DMS 273 (cell line): ENCODE measurements around the gene POLR3A.

Source experiments
- DNase-seq: peaks from one replicate; lab custom pipeline; 2025; ENCODE audit not compliant: unreplicated experiment; lab: John Stamatoyannopoulos, UW

POLR3A gene

DNA sequence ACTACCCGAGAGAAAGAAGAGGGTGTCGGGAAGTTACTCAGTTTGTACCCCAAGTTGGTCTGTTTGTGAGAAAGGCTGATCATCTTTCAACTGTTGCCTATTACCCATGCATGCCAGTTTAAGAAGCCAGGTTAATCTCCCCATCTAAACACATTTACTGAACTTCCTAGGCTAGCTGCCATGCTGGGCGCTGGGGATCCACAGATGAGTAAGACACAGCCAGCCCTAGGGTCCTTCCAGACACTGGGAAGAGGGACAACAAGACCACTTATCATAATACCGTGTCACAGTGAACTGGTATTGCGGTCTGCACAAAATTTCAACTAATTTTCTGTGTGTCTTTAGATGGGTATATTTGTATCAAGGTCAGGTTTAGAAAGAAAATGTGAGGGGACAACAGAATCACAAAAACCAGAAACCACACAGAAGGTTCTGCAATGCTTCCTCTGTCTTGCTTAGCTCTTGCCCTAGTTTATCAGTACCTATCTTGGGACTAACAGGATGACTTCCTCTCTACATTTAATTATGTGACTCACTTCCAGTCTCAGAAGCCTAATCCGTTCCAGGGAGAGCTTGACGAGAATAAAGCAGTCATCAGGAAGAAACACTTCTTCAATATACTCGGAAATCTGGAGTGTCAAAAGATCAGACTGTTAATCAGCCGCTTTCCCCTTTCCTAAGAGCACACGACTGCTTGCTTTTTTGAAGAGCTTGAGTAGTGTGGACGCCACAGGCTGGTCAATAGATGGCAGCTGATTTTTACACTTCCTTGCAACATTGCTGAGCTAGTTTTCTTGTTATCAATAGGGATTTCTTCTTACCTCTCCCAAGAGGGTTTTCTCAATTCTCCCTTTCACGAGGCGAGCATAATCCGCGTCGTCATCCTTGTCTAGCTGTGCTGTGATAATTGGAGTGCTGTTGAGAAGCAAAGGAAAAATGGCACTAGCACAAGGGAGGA, 45.7 kb downstream of the POLR3A start:
- DNase-seq, result no peak

DNA sequence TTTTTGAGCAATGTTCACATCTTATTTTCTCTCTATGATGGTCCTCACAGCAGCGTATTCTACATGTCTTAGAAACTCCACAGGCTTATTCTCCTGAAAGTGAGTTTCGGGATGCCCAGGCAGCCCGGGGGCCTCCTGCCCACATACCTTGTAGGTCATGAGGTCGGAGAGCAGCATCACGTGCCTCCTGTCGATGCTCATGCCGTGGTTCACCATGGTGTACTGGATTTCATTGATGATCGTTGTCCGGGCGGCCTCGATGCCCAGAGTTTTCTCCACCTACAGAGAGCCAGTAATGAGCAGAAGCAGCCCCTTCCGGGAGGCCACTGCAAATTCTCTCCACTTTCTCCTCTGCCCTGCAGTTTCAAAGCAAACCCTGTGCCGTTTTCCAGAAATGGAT, 48.0 kb downstream of the POLR3A start:
- no peak for DNase-seq

DNA sequence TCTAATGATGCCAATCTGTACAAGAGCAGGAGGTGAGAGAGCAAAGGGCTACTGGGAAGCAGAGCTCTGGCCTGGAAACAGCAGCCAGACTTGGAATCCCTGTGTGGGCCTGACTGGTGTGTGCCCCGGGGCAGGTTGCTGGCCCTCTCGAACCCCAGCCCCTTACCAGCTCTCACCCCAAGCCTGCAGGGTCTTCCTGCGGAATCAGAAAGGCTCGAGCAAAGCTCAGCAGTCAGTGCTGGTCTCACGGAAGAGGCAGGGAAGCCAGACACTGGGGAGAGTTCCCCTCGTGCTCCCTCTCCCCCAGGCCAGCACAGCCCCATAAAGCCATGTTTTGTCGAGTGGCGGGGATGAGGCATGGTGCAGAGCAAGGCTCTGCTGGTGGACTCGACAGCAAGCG, 50.1 kb downstream of the POLR3A start:
- DNase-seq, result no peak

DNA sequence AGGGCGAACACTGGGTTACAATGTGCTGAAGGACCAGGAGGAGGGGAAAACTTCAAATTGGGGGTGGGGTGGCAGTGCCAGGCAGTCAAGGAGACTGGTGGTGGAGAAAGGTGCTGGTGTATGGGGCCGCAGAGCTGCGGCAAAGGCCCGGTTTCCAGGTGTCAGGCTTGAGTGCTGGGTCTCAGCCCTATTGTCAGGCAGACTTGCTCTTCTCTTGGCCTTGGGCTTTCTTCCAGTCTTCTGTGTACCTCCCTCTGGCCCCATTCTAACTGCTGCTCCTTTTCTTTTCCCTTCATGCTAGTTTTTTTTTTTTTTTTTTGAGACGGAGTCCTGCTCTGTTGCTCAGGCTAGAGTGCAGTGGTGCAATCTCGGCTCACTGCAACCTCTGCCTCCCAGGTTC, 51.0 kb downstream of the POLR3A start:
- DNase-seq, result no peak

DNA sequence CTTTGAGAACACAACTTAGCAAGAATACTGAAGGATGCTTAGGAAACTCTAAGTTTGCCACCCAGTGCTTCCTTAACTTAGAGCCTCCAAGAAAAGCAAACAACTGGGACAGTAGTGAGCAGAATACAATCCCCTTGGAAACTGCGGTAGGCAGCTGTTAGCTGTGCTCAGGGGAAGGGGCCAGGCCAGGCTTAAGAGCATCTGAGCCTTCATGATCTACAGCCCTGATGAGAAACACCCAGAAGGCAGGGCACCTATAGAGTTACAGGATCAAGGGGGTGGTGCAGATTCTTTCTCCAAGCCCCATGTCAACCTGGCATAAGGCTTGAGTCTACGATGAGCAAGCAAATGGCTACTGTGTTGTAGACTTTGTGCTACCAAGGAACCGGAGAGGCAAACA, 51.4 kb downstream of the POLR3A start:
- DNase-seq, result no peak

DNA sequence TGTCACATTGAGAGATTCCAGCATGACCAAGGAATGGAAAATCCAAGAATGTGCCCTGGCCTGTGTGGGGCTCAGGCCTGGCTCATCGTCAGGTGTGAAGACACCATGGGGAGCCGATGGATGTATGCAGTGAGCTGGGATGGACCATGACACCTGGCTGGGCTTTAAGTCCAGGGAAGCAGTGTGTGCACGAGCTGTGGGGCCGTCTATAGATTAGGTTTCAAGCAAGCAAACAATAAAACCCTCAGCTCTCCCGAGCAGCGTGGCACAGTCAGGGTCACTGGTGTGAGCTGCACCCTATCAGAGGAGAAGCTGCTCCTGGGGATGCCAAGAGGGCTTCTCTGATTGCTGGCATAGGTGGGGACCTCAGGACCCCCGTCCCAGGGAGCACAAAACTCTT, 52.3 kb downstream of the POLR3A start:
- DNase-seq, result no peak

DNA sequence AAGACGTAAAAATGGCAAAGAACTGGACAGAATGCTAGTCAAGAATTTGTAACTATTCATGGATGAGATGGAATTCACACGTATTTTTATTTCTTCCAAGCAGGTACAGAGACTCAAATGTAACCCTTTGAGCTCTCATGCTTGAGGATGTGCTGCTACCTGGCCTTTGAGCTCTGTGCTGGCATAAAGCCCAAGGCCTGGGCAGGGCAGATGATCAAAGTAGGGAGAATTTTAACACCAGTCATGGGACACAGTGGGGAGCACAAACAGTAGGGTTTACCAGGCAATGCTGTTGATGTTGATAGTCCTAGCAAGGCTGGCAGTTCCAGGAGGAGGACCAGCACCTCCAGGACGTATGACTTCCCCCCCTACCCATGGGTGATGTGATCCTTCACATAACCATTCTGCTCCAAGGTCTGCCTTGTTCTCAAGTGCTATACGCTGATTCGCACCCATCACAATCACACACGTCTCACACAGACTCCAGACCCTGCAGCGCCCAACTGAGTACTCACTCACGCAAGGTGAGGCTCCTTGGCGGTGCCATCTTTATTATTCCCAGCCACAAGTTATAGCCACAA, 54.1 kb downstream of the POLR3A start:
- DNase-seq, result peak; percentile 4

DNA sequence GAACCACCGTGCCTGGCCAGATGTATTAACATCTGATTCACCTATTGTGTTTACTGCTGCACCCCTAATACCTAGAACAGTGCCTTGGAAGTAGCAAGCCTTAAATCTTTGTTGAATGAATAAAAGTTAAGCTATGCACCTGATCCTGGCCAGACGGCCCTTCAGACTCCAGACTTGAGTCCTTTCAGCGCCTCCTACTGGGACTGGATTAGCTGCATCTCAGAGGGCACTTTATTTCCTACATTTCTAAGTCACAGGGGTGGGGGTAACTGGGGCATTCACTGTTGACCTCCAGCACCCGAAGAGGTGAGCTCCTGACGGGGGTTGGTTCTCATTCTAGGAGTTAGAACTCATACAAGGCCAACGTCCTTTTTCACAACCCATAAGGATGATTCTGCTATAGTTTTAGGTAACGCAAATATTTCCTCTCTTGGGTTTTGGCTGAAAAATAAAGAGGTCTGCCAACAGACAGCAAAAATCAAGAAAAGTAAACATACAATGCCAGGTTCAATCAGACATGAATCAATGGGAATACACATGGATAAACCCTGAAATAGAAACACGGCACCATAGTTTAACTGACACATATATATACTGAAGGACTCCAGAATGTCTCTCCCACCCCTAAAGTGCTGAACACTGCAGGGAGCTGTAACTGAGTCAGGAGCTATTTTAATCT, 54.8 kb downstream of the POLR3A start:
- DNase-seq, result peak; percentile 65

DNA sequence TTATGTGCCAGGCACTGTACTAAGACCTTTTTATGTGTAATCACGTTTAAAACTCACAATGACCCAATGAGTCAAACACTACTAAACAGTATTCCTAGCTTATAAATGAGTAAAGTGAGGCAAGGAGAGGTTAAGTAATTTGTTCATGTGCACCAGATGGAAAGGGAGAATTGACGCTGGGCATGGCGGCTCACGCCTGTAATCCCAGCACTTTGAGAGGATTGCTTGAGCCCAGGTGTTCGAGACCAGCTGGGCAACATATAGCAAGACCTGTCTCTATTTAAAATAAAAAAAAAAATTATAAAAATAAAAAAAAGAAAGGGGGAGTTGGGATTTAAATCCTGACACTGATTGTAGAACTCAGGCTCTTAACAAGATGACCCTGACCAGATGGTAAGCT, 56.0 kb downstream of the POLR3A start:
- DNase-seq, result peak; percentile 57

DNA sequence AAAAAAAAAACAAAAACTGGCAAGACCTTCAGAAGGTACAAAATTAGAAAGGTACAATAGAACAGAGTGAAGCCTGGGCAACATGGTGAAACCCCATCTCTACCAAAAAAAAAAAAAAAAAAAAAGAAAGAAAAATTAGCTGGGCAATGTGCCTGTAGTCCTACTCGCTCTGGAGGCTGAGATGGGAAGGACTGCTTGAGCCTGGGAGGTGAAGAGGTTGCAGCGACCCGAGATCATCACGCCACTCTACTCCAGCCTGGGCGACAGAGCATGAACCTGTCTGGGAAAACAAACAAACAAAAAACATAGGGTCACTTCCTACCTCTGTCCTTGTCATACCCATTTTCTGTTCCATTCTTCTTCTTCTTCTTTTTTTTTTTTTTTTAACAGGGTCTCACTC, 57.2 kb downstream of the POLR3A start:
- no peak for DNase-seq

DNA sequence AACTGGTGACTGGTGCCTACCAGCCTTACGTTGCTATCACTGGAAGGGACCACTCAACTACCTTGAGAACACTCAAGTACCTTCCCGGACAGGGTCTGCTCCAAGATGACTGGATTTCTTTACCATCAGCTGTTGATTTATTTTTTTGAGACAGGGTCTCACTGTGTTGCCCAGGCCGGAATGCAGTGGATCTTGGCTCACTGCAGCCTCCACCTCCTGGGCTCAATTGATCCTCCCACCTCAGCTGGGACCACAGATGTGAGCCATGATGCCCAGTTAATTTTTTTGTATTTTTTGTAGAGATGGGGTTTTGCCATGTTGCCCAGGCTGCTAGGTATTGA, 57.5 kb downstream of the POLR3A start:
- no peak for DNase-seq

DNA sequence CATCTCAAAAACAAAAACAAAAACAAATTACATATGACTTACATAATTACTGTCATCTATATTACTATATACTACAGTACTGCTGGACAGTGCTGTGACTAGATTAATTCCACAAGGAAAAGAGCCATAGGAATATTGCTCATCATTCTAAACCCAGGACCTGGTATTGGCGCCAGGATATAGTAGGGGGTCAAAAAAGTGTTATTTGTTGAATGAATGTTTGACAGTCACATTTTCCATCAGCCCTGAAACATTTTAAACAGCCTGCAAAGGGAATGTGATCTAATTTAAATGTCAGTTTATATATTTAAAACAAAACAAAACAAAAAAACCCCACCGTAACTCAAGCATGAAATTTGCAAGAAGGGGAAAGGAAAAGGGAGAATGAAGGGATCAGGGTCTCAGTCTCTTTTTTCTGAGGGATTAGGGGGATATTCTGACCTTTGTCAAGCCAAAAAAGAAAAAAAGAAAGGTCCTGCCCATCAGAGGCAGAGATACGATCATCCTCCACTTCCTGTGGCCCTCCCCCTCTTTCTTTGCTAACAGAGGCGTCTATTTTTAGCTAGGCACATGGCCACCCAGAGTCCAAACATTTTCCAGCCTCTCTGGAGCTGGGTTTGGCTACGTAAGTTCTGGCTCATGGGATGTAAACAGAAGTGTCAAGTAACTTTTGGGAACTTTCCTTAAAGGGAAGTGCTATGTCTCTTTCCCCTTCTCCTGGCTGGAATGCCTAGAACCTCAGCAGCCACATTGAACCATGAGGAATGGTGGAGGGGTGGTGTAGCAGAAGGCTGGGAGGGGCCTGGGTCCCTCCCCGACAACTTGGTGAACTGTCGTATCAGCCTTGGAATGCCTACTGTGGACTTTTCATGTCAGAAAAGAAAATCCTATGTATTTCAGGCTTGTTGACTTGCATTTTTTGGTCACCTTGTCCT, 58.2 kb downstream of the POLR3A start:
- peak; percentile 71 for DNase-seq

DNA sequence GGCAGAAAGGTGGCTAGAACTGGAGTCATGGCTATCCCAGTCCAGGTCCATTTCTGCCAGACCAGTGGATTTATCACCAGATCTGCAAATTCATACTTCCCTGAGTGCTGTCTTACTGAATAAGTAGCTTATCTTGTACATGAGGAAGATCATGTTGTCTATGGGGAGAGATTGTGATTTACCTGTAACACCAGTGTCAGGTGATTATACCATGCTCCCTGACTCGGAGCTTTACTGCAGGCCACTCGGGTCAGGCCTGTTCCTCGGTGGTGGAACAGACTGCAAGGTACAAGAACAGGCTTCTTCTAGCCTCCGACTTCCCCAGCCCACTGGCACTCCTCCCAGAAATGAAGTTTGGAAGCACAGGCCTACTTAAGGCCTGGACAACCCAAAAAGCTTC, 60.2 kb downstream of the POLR3A start:
- DNase-seq, result peak; percentile 3

DNA sequence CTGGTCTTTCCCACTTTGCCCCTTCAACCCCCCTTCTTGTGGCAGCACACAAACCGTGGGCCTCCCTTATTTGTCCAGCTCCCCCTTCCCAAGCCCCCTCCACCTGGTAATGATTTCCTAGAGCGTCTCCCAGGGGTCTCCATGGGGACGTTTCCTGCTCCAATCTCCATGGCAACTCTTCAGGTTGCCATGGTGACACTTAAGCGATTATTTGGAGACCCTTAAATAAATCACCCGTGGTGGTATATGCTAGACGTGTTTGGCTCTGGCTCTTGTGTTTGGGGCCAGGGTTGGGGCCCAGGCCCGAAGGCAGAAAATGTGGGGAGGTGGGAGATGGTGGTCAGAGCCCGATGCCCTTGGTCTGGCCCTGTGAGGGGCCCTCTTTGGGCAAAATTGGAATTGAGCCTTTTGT, 61.7 kb downstream of the POLR3A start:
- peak; percentile 4 for DNase-seq

DNA sequence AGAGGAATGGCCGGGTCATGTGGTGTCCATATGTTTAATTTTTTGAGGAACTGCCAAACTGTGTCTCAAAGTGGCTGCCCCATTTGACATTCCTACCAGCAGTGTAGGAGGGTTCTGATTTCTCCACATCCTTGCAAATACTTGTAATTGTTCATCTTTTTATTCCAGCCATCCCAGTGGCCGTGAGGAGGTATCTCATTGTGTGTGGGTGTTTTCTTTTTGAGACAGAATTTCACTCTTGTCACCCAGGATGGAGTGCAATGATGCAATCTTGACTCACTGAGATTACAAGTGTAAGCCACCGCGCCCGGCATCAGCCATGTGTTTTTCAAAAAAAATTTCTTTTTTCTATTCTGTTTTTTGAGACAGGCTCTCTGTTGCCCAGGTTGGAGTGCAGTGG, 64.0 kb downstream of the POLR3A start:
- DNase-seq, result no peak

DNA sequence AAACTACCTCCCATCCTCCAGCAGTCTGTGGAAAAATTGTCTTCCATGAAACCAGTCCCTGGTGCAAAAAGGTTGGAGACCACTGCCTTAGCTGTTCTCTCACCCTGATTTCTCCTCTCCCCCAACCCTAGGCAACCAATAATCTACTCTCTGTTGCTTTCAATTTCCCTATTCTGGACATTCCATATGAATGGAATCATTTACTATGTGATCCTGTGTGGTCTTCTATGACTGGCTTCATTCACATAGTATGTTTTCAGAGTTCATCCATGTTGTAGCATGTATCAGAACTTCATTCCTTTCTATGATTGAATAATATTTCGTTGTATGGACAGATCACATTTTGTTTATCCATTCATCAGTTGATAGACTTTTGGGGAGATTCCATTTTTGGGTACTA, 64.5 kb downstream of the POLR3A start:
- DNase-seq, result no peak

DNA sequence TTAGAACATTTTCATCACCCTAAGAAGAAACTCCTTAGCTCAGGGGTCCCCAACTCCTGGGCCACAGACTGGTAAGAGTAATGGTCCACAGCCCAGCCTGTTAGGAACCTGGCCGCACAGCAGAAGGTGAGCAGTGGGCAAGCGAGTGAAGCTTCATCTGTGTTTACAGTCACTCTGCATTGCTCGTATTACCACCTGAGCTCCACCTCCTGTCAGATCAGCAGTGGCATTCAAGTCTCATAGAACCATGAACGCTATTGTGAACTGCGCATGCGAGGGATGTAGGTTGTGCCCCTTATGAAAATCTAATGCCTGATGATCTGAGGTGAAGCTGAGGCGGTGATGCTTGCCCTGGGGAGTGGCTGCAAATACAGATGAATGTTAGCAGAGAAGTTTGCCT, 65.4 kb downstream of the POLR3A start:
- no peak for DNase-seq

DNA sequence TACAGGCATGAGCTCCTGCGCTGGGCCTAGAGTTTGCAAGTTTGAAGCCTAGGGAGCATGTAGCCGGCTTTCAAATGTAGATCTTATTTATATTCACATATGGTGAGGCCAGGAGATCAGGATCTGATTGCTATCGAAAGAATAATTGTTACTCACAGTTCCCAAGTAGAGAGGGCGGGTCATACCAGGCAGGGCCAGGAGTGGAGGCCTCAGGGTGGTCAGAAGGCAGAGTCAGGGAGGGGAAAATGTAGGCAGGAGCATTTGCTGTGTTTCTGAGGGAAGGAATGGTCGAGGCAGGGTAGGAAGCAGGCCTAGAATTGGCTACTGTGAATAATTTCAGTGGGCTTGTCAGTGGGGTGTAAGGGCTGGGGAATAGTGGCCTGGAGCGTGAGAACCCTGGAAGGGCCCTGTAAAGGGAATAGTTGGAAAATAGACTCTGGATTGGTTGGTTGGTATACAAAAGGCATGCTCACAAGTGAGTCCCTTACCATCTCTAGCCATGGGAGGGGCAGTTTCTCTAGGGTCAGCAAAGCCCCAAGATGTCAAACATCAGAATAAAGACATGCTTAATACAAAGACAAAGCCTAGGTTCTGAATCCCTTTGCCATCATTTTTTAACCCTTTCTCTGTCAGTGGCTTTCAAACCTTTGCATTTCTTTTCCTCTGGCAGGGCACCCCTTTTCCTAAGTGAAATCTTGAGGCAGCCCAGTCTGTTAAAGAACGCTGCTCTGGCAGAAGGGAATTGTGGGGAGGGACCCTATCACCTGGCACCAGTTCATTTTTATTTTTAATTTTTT, 66.8 kb downstream of the POLR3A start:
- peak; percentile 21 for DNase-seq

DNA sequence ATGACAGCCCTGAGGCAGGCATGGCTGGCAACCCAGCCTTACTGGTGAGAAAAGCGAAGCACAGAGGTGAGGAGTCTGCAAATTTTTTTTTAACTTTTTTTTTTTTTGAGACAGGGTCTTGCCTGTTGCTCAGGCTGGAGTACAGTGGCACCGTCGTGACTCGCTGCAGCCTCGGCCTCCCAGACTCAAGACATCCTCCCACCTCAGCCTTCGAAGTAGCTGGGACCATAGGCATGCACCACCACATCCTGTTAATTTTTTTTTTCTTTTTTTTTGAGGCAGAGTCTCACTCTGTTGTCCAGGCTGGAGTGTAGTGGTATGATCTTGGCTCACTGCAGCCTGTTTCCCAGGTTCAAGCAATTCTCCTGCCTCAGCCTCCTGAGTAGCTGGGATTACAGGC, 67.6 kb downstream of the POLR3A start:
- DNase-seq, result no peak

DNA sequence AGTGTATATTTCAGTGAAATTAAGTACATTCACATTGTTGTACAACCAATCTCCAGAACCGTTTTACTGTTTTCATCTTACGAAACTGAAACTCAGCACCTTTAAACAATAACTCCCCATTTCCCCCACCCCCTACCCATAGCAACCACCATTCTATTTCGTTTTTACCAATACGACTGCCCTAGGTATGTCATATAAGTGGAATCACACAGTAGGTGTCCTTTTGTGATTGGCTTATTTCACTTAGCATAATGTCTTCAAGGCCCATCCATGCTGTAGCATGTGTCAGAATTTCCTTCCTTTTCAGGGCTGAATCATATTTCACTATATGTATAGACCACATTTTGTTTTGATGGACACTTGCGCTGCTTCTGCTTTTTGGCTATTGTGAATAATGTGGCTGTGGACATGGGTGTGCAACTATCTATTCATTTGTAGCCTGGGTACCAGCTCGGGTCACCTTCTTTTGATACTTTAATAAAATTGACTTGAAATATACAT, 68.4 kb downstream of the POLR3A start:
- no peak for DNase-seq
